GM12865 (cell line): ENCODE data around the gene EPS8L2.

Experiments used
- DNase-seq: peaks from one replicate; pipeline ENCODE4 v3.0.0; 2010; ENCODE audit warnings: low read depth
- H3K4me3 ChIP-seq: 2 replicates; pipeline ENCODE4 v1.5.1; 2011; ENCODE audit warnings: mild to moderate bottlenecking, low read depth, low read length, control low read depth
- CTCF ChIP-seq: IDR thresholded peaks from 2 replicates; pipeline ENCODE4 v1.5.1; 2011; ENCODE audit warnings: low read length, control low read depth, low read depth, inconsistent platforms; ENCODE audit not compliant: insufficient read depth; ENCODE audit errors: missing control alignments

The EPS8L2 gene

DNA sequence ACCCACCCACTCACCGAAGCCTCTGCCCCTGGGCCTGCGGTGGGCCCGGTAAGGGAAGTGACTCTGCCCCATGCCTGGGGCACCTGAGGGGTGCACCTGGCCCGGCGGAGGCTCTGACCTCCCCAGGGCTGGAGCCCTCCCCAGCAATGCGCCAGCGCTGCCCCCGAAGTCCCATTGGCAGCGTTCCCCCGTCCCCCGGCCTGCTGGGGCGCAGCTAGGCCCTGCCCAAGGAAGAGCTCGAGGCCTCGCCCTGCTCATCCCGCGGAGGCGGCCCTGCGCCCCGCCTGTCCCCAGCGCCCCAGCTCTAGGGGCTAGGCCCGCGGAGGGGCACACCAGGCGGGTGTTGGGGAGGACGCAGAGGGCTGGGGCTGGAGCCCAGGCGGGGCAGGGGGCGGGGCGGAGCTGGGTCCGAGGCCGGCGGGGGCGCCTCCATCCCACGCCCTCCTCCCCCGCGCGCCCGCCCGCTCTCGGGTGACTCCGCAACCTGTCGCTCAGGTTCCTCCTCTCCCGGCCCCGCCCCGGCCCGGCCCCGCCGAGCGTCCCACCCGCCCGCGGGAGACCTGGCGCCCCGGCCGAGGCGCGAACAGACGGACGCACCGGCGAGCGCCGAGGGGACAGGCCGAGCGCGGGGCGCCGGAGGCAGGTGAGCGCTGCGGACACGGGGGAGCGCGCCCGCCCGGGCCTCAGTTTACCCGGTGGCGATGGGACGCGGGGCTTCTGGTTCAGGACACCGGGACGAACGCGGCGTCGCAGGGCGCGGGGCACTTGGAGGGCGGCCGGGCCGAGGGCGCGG is at the start of gene EPS8L2:
Gene EPS8L2, plus strand, starts transcription at position 586 of the 793 bp plus-strand sequence. CDS start 3,177 bp downstream, outside the sequence.
- H3K4me3 ChIP-seq: peak within 1 kb of the TSS; percentile 2
- TF ChIP-seq CTCF: no peak
- DNase-seq: no peak

DNA sequence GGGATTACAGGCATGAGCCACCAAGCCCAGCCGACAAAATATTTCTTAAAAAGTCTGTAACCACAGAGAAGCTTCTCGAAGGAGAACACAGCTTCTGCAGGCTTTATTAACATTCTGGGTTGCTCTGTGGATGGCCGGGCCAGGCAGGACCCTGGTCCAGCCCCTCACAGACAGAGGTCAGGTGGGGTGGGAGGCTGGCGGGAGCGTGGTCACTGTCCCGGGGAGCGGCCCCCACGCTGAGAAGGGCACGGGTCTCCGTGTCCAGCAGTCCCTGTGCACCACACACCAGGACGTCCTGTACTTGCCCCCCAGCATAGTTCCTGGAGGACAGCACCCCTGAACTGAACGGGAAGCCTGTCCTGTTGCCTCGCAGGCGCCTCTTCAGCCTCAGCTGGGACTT is 49.6 kb upstream of the EPS8L2 start:
- TF ChIP-seq CTCF: no peak
- DNase-seq: no peak
- H3K4me3 ChIP-seq: no peak overlapping the region

- H3K4me3 ChIP-seq: no peak overlapping the region
- TF ChIP-seq CTCF: no peak
- DNase-seq: no peak
Observed at GRCh38 chr11:656866-657265, 49.2 kb upstream of the EPS8L2 start.

DNA sequence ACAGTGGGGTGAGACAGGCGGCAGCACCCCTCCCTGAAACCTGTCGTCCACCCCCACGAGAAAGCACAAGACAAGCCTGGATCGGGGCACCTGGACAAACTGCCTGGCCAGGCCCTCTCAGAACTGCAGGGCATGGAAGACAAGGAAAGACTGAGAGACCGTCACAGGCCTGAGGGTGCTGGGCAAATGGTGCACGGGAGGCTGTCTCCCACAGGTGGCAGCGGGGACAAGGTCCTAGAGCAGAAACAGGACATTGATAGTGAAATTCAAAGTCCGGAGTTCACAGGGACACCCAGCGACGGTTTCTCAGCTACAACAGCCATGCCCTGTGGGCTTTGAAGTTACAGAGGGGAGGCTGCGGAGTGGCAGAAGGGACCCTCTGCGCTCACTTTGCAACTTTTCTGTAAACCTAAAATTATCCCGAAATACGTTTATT is 48.3 kb upstream of the EPS8L2 start:
- no peak overlapping the region for H3K4me3 ChIP-seq
- no peak for TF ChIP-seq CTCF
- no peak for DNase-seq

DNA sequence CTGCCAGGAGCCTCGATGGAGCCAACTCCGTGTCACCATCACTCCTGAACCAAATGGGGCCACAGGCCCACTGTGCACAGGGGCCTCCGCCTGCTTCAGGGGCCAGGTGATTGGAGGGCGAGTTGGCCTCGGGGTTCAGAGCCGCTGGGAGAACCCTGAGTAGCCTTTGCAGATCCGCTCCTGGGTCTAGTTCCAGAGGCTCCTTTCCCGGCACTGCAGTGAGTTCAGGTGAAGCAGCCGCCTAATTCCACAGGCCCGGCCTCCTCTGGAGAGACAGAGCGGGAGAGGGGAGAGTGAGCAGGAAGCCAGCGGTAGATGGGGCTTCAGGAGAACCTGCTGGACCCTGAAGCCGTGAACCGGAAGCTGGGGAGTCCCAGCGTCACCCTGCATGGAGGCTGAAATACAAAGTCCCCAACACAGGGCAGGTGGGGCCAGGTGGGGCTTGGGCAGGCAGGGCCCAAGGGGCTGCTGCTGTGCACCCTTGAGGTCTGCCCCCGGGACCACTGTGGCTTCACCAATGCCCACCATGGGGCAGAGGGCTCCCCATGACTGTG is 46.4 kb upstream of the EPS8L2 start:
- no peak for TF ChIP-seq CTCF
- DNase-seq: no peak
- no peak overlapping the region for H3K4me3 ChIP-seq

- H3K4me3 ChIP-seq: no peak overlapping the region
- DNase-seq: no peak
- TF ChIP-seq CTCF: no peak
Observed at GRCh38 chr11:660281-660680, 45.8 kb upstream of the EPS8L2 start.
